GM23248 (cell line): ENCODE measurements around the gene TRIM69. TPM values are rescaled to one million over a fixed set of nuclear protein-coding genes. Genes with fewer than 3 reads are reported as not detected.
A peak's percentile ranks its signal among the peaks of the same experiment; 100 is the strongest.

Experiments
- DNase-seq: peaks from one replicate; pipeline ENCODE4 v3.0.0-alpha.2; 2015
- H2AFZ ChIP-seq: fragments of 200-600 bp; sonication (generic); 2 replicates; pipeline ENCODE4 v1.6.1; 2016; ENCODE audit warnings: antibody characterized with exemption
- H3F3A ChIP-seq: fragments of 200-600 bp; sonication (generic); 2 replicates; pipeline ENCODE4 v1.6.1; 2016; ENCODE audit warnings: mild to moderate bottlenecking, antibody characterized with exemption, mixed run types; ENCODE audit not compliant: insufficient read depth
- H3K27ac ChIP-seq: fragments of 200-600 bp; sonication (generic); 2 replicates; pipeline ENCODE4 v1.5.1; 2016; ENCODE audit warnings: mild to moderate bottlenecking
- H3K27me3 ChIP-seq: fragments of 200-600 bp; sonication (generic); replicated peaks from 2 replicates; pipeline ENCODE4 v1.6.1; 2016; ENCODE audit warnings: mild to moderate bottlenecking; ENCODE audit not compliant: insufficient read depth
- H3K36me3 ChIP-seq: fragments of 200-600 bp; sonication (generic); 2 replicates; pipeline ENCODE4 v1.6.1; 2016; ENCODE audit warnings: low read depth, mild to moderate bottlenecking
- H3K4me1 ChIP-seq: fragments of 200-600 bp; sonication (generic); 2 replicates; pipeline ENCODE4 v1.6.1; 2016; ENCODE audit warnings: mild to moderate bottlenecking; ENCODE audit not compliant: insufficient read depth
- H3K4me2 ChIP-seq: fragments of 200-600 bp; sonication (generic); one replicate; pipeline ENCODE4 v1.6.1; 2016; ENCODE audit warnings: mild to moderate bottlenecking; ENCODE audit not compliant: unreplicated experiment
- H3K4me3 ChIP-seq: fragments of 200-600 bp; sonication (generic); 2 replicates; pipeline ENCODE4 v1.5.1; 2016; ENCODE audit warnings: mild to moderate bottlenecking
- H3K79me2 ChIP-seq: fragments of 200-600 bp; sonication (generic); 2 replicates; pipeline ENCODE4 v1.6.1; 2016; ENCODE audit warnings: mild to moderate bottlenecking; ENCODE audit not compliant: insufficient read depth
- H3K9ac ChIP-seq: fragments of 200-600 bp; sonication (generic); 2 replicates; pipeline ENCODE4 v1.6.1; 2016; ENCODE audit warnings: mild to moderate bottlenecking
- H3K9me2 ChIP-seq: fragments of 200-600 bp; sonication (generic); 2 replicates; pipeline ENCODE4 v1.6.1; 2016; ENCODE audit warnings: mixed run types, mild to moderate bottlenecking, moderate library complexity; ENCODE audit not compliant: insufficient read depth
- H3K9me3 ChIP-seq: fragments of 200-600 bp; sonication (generic); one replicate; pipeline ENCODE4 v1.6.1; 2017; ENCODE audit warnings: low read depth
- H4K20me1 ChIP-seq: fragments of 200-600 bp; sonication (generic); 2 replicates; pipeline ENCODE4 v1.6.0; 2016; ENCODE audit not compliant: insufficient read depth
- EZH2 ChIP-seq: fragments of 200-600 bp; sonication (generic); IDR thresholded peaks from 2 replicates; pipeline ENCODE4 v1.6.1; 2018; ENCODE audit warnings: antibody characterized with exemption, mild to moderate bottlenecking; ENCODE audit not compliant: insufficient read depth, poor library complexity, severe bottlenecking
- EZH2phosphoT487 ChIP-seq: fragments of 200-600 bp; sonication (generic); IDR thresholded peaks from 2 replicates; pipeline ENCODE4 v1.6.1; 2018; ENCODE audit warnings: antibody characterized with exemption, moderate library complexity, mild to moderate bottlenecking, low read depth; ENCODE audit not compliant: insufficient read depth
- WGBS, 2 experiments: methylation state at CpG; one replicate each; pipeline ENCODE4 v1.1.6; 2015 to 2017; ENCODE audit warnings: low lambda C conversion rate in 2 of 2, low coverage in 1 of 2; ENCODE audit errors: missing lambda C conversion rate in 2 of 2; 5-methylcytosine and 5-hydroxymethylcytosine counted together
- in situ Hi-C: fragments of 300-500 bp; cut with MboI; formaldehyde crosslinking; loops from 2 replicates; pipeline ENCODE4 v1.15.0; 2020
- polyA plus RNA-seq: library from polyadenylated mRNA; unstranded; fragments of >200 nt; fragmentation: Nextera tagmentation; extraction: Ambion mirVana; gene quantifications from 2 replicates; pipeline ENCODE4 v1.2.1, GENCODE V29; 2016
- total RNA-seq: library from RNA; depleted of rRNA; stranded (reverse); fragments of >200 nt; shearing (Covaris generic); gene quantifications from 2 replicates; pipeline ENCODE4 v1.2.3, GENCODE V29; 2014

Gene TRIM69
- total and polyA plus RNA-seq, 2 experiments from 2014 or later: 8.9 to 9.2 TPM

DNA sequence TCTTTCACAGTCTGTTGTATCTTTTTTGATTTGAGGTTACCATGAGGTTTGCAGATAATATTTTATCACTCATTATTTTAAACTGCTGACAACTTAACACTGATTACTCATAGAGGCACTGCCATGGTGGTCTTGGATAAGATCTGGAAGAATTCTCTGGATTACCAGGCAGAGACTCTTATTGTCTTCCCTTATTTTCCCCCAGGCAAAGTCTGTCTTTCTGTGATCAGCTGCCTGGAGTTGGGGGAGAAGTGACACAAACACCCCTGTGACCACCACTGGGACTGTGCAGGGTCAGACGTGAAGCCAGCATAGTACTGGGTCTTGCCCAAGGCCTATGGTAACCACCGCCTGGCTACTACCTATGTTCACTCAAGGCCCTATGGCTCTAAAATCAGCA lies 29.9 kb upstream of the TRIM69 start:
- H3K9ac ChIP-seq: no peak overlapping the region

DNA sequence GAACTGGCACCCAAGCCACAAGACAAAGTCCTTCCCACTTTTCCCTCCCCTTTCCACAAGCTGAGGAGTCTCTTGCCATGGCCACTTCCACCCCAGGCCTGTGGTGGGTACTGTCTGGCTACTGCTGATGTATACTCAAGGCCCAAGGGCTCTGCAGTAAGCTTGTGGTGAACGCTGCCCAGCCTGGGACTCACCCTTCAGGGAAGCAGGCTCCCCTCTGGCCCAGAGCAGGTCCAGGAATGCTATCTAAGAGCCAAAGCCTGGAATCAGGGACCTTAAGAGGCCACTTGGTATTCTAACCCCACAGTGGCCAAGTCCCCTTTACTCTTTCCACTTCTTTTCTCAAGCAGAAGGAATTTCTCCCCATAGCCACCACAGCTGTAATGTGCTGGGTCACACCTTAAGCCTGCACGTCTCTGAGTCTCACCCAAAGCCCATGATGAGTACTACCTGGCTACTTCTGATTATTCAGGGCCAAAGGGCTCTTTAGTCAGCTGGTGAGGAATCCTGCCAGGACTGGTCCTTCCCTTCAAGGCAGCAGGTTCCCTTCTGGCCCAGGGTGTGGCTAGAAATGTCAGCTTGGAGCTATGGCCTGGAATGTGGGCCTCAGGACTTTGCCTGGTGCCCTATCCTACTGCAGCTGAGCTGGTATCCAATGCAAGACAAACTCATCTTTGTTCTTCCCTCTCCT lies 29.2 kb upstream of the TRIM69 start:
- Histone ChIP-seq H3K4me2 (no peak overlapping the region), H3K4me3 (no peak overlapping the region), H3K4me1 (no peaks in the 10 kb centered on the region), H3K79me2 (peaks cover 17% of the 10 kb centered on the region), H3K9ac (no peak overlapping the region), H3F3A (peaks cover 8% of the 10 kb centered on the region; the same call in 1 of the 2 replicates), H3K27me3 (no peaks in the 10 kb centered on the region), H3K9me2 (no peaks in the 10 kb centered on the region), H3K36me3 (no peaks in the 10 kb centered on the region), H3K9me3 (no peaks in the 10 kb centered on the region), H2AFZ (no peak overlapping the region), H3K27ac (no peak overlapping the region), H4K20me1 (no peaks in the 10 kb centered on the region)
- TF ChIP-seq EZH2: no peak
- no peak for TF ChIP-seq EZH2phosphoT487
- in situ Hi-C loops: no loop called here
- DNase-seq: no peak
- WGBS, 2 experiments: 74 to 84% methylated on average over 2 of the region's 2 CpGs

More for the DNA sequence above, 29.9 kb upstream of the TRIM69 start:
- Histone ChIP-seq H3K4me2 (no peak overlapping the region), H3K36me3 (no peaks in the 10 kb centered on the region), H3K4me3 (no peak overlapping the region), H3K79me2 (peaks cover 10% of the 10 kb centered on the region), H4K20me1 (no peaks in the 10 kb centered on the region), H3K27me3 (no peaks in the 10 kb centered on the region), H3K9me3 (no peaks in the 10 kb centered on the region), H3K4me1 (no peaks in the 10 kb centered on the region), H3K9me2 (no peaks in the 10 kb centered on the region), H3K27ac (no peak overlapping the region), H2AFZ (no peak overlapping the region), H3F3A (peaks cover 8% of the 10 kb centered on the region; the same call in 1 of the 2 replicates)
- no peak for DNase-seq
- TF ChIP-seq EZH2 (no peak), EZH2phosphoT487 (no peak)
- in situ Hi-C loops: no loop called here
- 67 to 73% methylated on average over 2 of the region's 2 CpGs for WGBS, 2 experiments

DNA sequence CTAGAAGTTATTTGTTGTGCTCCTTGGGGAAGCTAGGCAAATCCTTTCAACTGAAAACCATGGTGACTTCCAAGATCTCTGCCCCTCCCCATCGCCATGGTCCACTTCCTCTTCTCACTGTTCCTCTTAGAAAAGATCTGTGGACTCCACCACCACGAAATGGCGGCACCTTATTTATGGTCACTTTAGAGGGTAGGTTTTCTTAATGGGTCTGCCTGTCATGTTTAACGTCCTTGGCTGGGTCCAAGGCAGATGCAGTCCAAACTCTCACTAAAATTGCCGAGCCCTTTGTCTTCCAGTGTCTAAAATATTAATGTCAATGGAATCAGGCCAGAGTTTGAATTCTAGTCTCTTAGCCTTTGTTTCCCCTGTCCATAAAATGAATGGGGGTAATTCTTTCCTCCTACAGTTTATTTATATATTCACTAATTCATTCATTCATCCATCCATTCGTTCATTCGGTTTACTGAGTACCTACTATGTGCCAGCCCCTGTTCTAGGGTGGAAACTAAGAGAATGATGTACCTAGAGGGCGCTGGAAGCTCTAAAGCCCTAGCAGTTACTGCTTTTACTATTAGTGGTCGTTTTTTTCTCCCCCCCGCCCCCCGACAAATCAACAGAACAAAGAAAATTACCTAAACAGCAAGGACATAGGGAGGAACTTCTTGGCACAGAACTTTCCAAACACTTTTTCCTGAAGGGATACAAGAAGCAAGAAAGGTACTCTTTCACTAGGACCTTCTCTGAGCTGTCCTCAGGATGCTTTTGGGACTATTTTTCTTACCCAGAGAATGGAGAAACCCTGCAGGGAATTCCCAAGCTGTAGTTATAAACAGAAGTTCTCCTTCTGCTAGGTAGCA lies 25.9 kb upstream of the TRIM69 start:
- H3K79me2 ChIP-seq: peaks cover 51% of the 10 kb centered on the region
- in situ Hi-C loops: no loop called here

DNA sequence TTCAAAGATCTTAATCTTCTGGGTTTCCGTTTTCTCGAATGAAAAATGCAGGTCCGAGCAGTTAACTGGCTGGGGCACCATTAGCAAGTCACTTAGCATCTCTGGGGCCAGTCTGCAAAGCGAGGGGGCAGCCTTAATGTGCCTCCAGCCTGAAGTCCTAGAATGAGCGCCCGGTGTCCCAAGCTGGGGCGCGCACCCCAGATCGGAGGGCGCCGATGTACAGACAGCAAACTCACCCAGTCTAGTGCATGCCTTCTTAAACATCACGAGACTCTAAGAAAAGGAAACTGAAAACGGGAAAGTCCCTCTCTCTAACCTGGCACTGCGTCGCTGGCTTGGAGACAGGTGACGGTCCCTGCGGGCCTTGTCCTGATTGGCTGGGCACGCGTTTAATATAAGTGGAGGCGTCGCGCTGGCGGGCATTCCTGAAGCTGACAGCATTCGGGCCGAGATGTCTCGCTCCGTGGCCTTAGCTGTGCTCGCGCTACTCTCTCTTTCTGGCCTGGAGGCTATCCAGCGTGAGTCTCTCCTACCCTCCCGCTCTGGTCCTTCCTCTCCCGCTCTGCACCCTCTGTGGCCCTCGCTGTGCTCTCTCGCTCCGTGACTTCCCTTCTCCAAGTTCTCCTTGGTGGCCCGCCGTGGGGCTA lies 25.1 kb upstream of the TRIM69 start, which contains the start of the genes B2M and PATL2:
Gene B2M, plus strand, starts transcription at position 422 of the 647 bp plus-strand sequence. Its CDS starts 30 bp downstream, at position 452.
Gene PATL2, minus strand, starts transcription at position 228 of the 647 bp plus-strand sequence. CDS start 34,833 bp downstream, outside the sequence.
- Histone ChIP-seq H3K9ac (peak within 1 kb of the TSS; percentile 98), H3K36me3 (peaks cover 10% of the 10 kb centered on the region; the same call in 1 of the 2 replicates), H4K20me1 (peaks cover 6% of the 10 kb centered on the region; the same call in 1 of the 2 replicates), H3K27me3 (no peaks in the 10 kb centered on the region), H3K9me3 (no peaks in the 10 kb centered on the region), H3K4me2 (peak within 1 kb of the TSS; percentile 83), H3F3A (peaks cover 14% of the 10 kb centered on the region), H3K27ac (peak within 1 kb of the TSS; percentile 96), H2AFZ (peak within 1 kb of the TSS; percentile 94), H3K4me3 (peak within 1 kb of the TSS; percentile 92), H3K79me2 (peaks cover 54% of the 10 kb centered on the region), H3K9me2 (no peaks in the 10 kb centered on the region), H3K4me1 (peaks cover 16% of the 10 kb centered on the region)
- no peak for TF ChIP-seq EZH2
- no peak for TF ChIP-seq EZH2phosphoT487
- in situ Hi-C loops: no loop called here
- DNase-seq: peak; percentile 99
- WGBS, 2 experiments: 1% methylated on average over 34 of the region's 37 CpGs

More for the DNA sequence above, 25.9 kb upstream of the TRIM69 start:
- no peaks in the 10 kb centered on the region for H3K9me3 ChIP-seq
- TF ChIP-seq EZH2 (no peak), EZH2phosphoT487 (no peak)
- peaks cover 3% of the 10 kb centered on the region; the same call in 1 of the 2 replicates for H3K36me3 ChIP-seq
- peaks cover 6% of the 10 kb centered on the region; the same call in 1 of the 2 replicates for H4K20me1 ChIP-seq
- H3K9ac ChIP-seq: peak overlapping the region; percentile 98
- DNase-seq: peak; percentile 65
- no peaks in the 10 kb centered on the region for H3K27me3 ChIP-seq
- no peaks in the 10 kb centered on the region for H3K9me2 ChIP-seq
- peaks cover 16% of the 10 kb centered on the region for H3K4me1 ChIP-seq
- H3K4me2 ChIP-seq: peak overlapping the region; percentile 78
- peak overlapping the region; percentile 96 for H3K27ac ChIP-seq
- H3F3A ChIP-seq: peaks cover 12% of the 10 kb centered on the region; the same call in 1 of the 2 replicates
- peak overlapping the region; percentile 94 for H2AFZ ChIP-seq
- 29 to 31% methylated on average over 11 of the region's 11 CpGs for WGBS, 2 experiments
- H3K4me3 ChIP-seq: peak overlapping the region; percentile 92
